B cell (primary cell): ENCODE results near the gene ANKRD13C. TPM values are rescaled to one million over a fixed set of nuclear protein-coding genes. Genes with fewer than 3 reads are reported as not detected.

ENCODE experiments used
- ATAC-seq: fragments of 200-7000 bp; cut with Tn5 transposase; one replicate; pipeline ENCODE4 v1.10.0; 2021; ENCODE audit warnings: low read depth, mild to moderate bottlenecking, moderate number of reproducible peaks, moderate library complexity
- CTCF ChIA-PET: fragments of 350-600 bp; sonication (Branson Sonifier 250); formaldehyde crosslinking; loops from one replicate; lab custom pipeline; 2021; ENCODE audit warnings: antibody characterized with exemption, inconsistent platforms; lab: Charles Lee
- POLR2A ChIA-PET: fragments of 350-600 bp; sonication (Branson Sonifier 250); formaldehyde crosslinking; loops from one replicate; lab custom pipeline; 2021; ENCODE audit warnings: antibody characterized with exemption; lab: Charles Lee
- DNase-seq: peaks from one replicate; pipeline ENCODE4 v3.0.0; 2013
- H2AFZ ChIP-seq: 2 replicates; pipeline ENCODE4 v1.6.1; 2012; ENCODE audit warnings: mild to moderate bottlenecking, low read depth, low read length; ENCODE audit not compliant: insufficient read depth, poor library complexity, severe bottlenecking
- H3K27ac ChIP-seq, 2 donors: 1 replicate in 1 of 2; 2 replicates in 1 of 2; pipeline ENCODE4 v1.5.1; 2012 to 2013; ENCODE audit warnings: low read length in 2 of 2, mild to moderate bottlenecking in 2 of 2, moderate library complexity in 1 of 2
- H3K27me3 ChIP-seq, 4 experiments: fragments of 200-600 bp in 1 of 4; sonication (generic) in 1 of 4; replicated peaks in 1 of 4; 1 replicate in 2 of 4; 2 replicates in 2 of 4; pipeline versions ENCODE4 v1.6.1 to v1.7.0; 2013 to 2016; ENCODE audit warnings: low read length in 3 of 4, mild to moderate bottlenecking in 2 of 4, mixed read lengths in 1 of 4, moderate library complexity in 1 of 4; ENCODE audit not compliant: insufficient read depth in 4 of 4, control insufficient read depth in 3 of 4; ENCODE audit errors: control extremely low read depth in 1 of 4
- H3K36me3 ChIP-seq, 2 experiments: replicated peaks in 1 of 2; 1 replicate in 1 of 2; 2 replicates in 1 of 2; pipeline versions ENCODE4 v1.6.1 to v1.7.1; 2013; ENCODE audit warnings: low read length in 1 of 2; ENCODE audit not compliant: insufficient read depth in 2 of 2, control insufficient read depth in 1 of 2; ENCODE audit errors: control extremely low read depth in 1 of 2, extremely low read depth in 1 of 2
- H3K4me1 ChIP-seq, 2 donors: fragments of 200-600 bp in 1 of 2; sonication (generic) in 1 of 2; 1 replicate in 1 of 2; 2 replicates in 1 of 2; pipeline versions ENCODE4 v1.5.1 to v1.6.1; 2013 to 2017; ENCODE audit warnings: low read length in 2 of 2; ENCODE audit not compliant: control insufficient read depth in 2 of 2, insufficient read depth in 2 of 2
- H3K4me2 ChIP-seq: replicated peaks from 2 replicates; pipeline ENCODE3; 2012; ENCODE audit warnings: mild to moderate bottlenecking, low read depth, low read length; ENCODE audit not compliant: poor library complexity, severe bottlenecking
- H3K4me3 ChIP-seq, 5 experiments: fragments of 200-600 bp in 1 of 5; sonication (generic) in 1 of 5; 1 replicate in 3 of 5; 2 replicates in 2 of 5; pipeline versions ENCODE4 v1.5.1 to v1.7.0; 2011 to 2016; ENCODE audit warnings: low read length in 4 of 5, mild to moderate bottlenecking in 4 of 5, low read depth in 2 of 5, control low read depth in 1 of 5, moderate library complexity in 1 of 5; ENCODE audit not compliant: insufficient read depth in 1 of 5; ENCODE audit errors: control extremely low read depth in 1 of 5, extremely low read depth in 1 of 5
- H3K79me2 ChIP-seq: fragments of 200-600 bp; sonication (generic); one replicate; pipeline ENCODE4 v1.6.0; 2016; ENCODE audit warnings: low read length; ENCODE audit not compliant: control insufficient read depth, insufficient read depth
- H3K9ac ChIP-seq: fragments of 200-600 bp; sonication (generic); 2 replicates; pipeline ENCODE4 v1.6.1; 2017; ENCODE audit warnings: mild to moderate bottlenecking, low read length, moderate library complexity
- H3K9me3 ChIP-seq, 3 donors: one replicate each; pipeline versions ENCODE4 v1.6.1 to v1.7.1; 2013; ENCODE audit warnings: low read length in 2 of 3; ENCODE audit not compliant: control insufficient read depth in 2 of 3, insufficient read depth in 1 of 3; ENCODE audit errors: control extremely low read depth in 1 of 3
- H4K20me1 ChIP-seq: 2 replicates; pipeline ENCODE4 v1.6.0; 2012; ENCODE audit warnings: mild to moderate bottlenecking, low read length; ENCODE audit not compliant: insufficient read depth, control insufficient read depth, poor library complexity, severe bottlenecking
- H3K27ac Mint-ChIP-seq: one replicate; pipeline ENCODE4 v1.8.0; 2021; ENCODE audit warnings: mixed read lengths
- H3K27me3 Mint-ChIP-seq: one replicate; pipeline ENCODE4 v1.8.0; 2021; ENCODE audit warnings: mixed read lengths
- H3K4me1 Mint-ChIP-seq: one replicate; pipeline ENCODE4 v1.8.0; 2021; ENCODE audit warnings: mixed read lengths
- H3K4me3 Mint-ChIP-seq: one replicate; pipeline ENCODE4 v1.8.0; 2021; ENCODE audit warnings: mixed read lengths
- H3K9me3 Mint-ChIP-seq: one replicate; pipeline ENCODE4 v1.8.0; 2022; ENCODE audit warnings: mixed read lengths; ENCODE audit not compliant: insufficient read depth
- CTCF ChIP-seq: fragments of 200-600 bp; IDR thresholded peaks from one replicate; pipeline ENCODE4 v1.8.0; 2022; ENCODE audit warnings: antibody characterized with exemption, mild to moderate bottlenecking
- EZH2 ChIP-seq: IDR thresholded peaks from 2 replicates; pipeline ENCODE4 v1.6.1; 2012; ENCODE audit warnings: borderline replicate concordance, low read depth, mild to moderate bottlenecking, moderate library complexity, low read length; ENCODE audit not compliant: insufficient read depth, poor library complexity, severe bottlenecking
- WGBS: methylation state at CpG from one replicate; pipeline ENCODE4 v1.1.5; 2013; ENCODE audit warnings: missing lambda C conversion rate; ENCODE audit not compliant: insufficient coverage; 5-methylcytosine and 5-hydroxymethylcytosine counted together
- intact Hi-C: fragments of 100-400 bp; cut with micrococcal nuclease; formaldehyde crosslinking; loops from one replicate; pipeline ENCODE4 v1.10.0; 2022
- polyA plus RNA-seq: library from polyadenylated mRNA; depleted of rRNA; stranded (reverse); fragments of >200 nt; gene quantifications from 2 replicates; pipeline ENCODE4 v1.2.3, GENCODE V29; 2012
- total RNA-seq, 2 donors: library from RNA; stranded (reverse); fragments of 120-200 nt in 1 of 2; gene quantifications; 1 replicate in 1 of 2; 2 replicates in 1 of 2; pipeline versions ENCODE4 v1.2.3 to v1.2.4, GENCODE V29; 2013 to 2022

ANKRD13C gene
- total and polyA plus RNA-seq, 2 donors (not counting 1 experiment from before 2014, with no cell fraction given): 7.9 to 29.9 TPM

- intact Hi-C loops: no loop called here
- Histone ChIP-seq H2AFZ (no peak overlapping the region), H3K9ac (no peak overlapping the region), H3K4me3 (no peak overlapping the region), H3K4me1 (no peaks in the 10 kb centered on the region), H3K27ac (no peak overlapping the region), H3K4me2 (no peak overlapping the region), H3K27me3 (no peaks in the 10 kb centered on the region), H4K20me1 (peaks cover 13% of the 10 kb centered on the region), H3K36me3 (peaks cover 2 to 18% of the 10 kb centered on the region in 2 experiments), H3K79me2 (peaks cover 52% of the 10 kb centered on the region), H3K9me3 (no peaks in the 10 kb centered on the region)
- H3K9me3 Mint-ChIP-seq: no peaks in the 10 kb centered on the region
- POLR2A ChIA-PET: no interaction called here
- no peak for DNase-seq
- TF ChIP-seq CTCF (no peak), EZH2 (no peak)
- H3K27me3 Mint-ChIP-seq: no peaks in the 10 kb centered on the region
- CTCF ChIA-PET: no interaction called here
- no CpG with 5 or more reads among the region's 2 CpGs for WGBS
- no peak overlapping the region for H3K27ac Mint-ChIP-seq
- H3K4me3 Mint-ChIP-seq: no peak overlapping the region
- H3K4me1 Mint-ChIP-seq: peaks cover 6% of the 10 kb centered on the region
- ATAC-seq: no peak
Observed at GRCh38 chr1:70333245-70333644, 21.3 kb downstream of the ANKRD13C start.

- Histone ChIP-seq H3K9me3 (no peaks in the 10 kb centered on the region), H3K36me3 (peaks cover 2 to 13% of the 10 kb centered on the region in 2 experiments), H3K4me1 (no peaks in the 10 kb centered on the region), H3K27me3 (no peaks in the 10 kb centered on the region), H4K20me1 (peaks cover 12% of the 10 kb centered on the region), H3K27ac (no peak overlapping the region), H3K4me2 (no peak overlapping the region), H3K4me3 (no peak overlapping the region), H3K79me2 (peaks cover 51% of the 10 kb centered on the region), H3K9ac (no peak overlapping the region), H2AFZ (no peak overlapping the region)
- DNase-seq: no peak
- TF ChIP-seq CTCF (no peak), EZH2 (no peak)
- no peak for ATAC-seq
- Mint-ChIP-seq H3K9me3 (no peaks in the 10 kb centered on the region), H3K4me3 (no peak overlapping the region), H3K27ac (no peak overlapping the region), H3K27me3 (no peaks in the 10 kb centered on the region), H3K4me1 (peaks cover 5% of the 10 kb centered on the region)
- intact Hi-C loops: no loop called here
- POLR2A ChIA-PET: no interaction called here
- CTCF ChIA-PET: no interaction called here
Observed at GRCh38 chr1:70331962-70332361, 22.6 kb downstream of the ANKRD13C start.
